GM12801 (cell line): Measurements from ENCODE around the gene KASH5.

Source experiments
- CTCF ChIP-seq: IDR thresholded peaks from one replicate; pipeline ENCODE4 v1.5.1; 2011; ENCODE audit warnings: control low read depth; ENCODE audit not compliant: insufficient read length; ENCODE audit errors: extremely low read depth

Gene KASH5

DNA sequence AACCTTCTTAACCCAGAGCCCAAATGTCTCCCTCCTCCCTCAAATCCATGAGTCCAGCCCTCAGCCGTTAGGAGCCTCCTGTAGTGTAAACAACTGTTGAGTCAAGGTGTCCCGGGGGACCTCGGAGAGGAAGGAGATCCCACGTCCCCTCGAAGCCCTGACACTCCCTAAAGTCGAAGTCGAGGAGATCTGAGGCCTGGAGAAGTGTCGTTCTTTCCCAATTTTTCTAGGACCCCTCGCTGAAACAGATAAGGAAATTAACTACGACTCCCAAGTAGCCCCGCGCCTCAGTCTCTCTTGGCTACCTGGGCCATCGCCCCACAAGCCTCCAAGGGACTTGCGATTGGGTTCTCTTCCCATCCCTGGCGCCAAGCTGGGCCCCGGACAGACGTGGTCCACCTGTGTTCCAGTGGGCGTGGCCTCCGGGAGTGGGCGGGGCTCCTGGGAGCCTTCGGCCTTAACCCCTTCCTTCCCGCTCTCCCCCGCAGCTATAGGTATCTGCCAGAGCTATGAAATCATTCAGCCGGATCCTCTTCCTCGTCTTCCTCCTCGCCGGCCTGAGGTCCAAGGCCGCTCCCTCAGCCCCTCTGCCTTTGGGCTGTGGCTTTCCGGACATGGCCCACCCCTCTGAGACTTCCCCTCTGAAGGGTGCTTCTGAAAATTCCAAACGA is 38.0 kb downstream of the KASH5 start:
- no peak for TF ChIP-seq CTCF

- no peak for TF ChIP-seq CTCF
Observed at GRCh38 chr19:49427339-49427738, 39.3 kb downstream of the KASH5 start.

DNA sequence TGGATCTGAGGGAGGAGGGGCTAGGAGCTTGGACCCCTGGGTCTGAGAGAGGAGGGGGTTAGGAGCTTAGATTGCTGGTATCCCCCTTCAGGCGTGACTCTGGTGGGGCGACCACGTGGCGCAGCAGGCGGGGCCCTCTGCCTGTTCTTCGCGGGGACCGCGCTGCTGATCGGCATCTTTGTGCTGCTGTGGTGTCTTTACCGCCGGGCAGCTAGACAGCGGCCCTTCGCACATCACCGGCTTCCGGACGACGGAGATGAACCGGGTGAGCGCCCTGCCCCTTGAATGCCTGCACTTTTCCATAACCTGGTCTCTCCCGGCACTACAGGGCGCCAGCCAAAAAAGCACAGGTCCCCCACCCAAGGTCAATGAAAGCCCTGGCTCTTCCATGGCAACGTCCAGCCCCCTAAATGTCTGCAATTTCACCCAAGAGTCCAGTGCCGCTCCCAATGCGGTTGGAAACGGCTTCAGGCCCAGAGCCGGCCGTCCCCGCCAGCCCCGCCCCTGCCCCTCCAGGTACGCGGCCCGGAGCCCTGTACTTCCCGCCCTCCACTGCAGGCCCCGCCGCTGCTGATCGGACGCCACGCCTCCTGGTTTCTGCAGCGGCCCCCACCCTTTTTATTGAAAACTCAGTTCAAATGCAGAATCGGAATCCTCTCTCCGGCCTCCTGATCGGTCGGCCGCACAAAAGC is 40.0 kb downstream of the KASH5 start:
- TF ChIP-seq CTCF = no peak

DNA sequence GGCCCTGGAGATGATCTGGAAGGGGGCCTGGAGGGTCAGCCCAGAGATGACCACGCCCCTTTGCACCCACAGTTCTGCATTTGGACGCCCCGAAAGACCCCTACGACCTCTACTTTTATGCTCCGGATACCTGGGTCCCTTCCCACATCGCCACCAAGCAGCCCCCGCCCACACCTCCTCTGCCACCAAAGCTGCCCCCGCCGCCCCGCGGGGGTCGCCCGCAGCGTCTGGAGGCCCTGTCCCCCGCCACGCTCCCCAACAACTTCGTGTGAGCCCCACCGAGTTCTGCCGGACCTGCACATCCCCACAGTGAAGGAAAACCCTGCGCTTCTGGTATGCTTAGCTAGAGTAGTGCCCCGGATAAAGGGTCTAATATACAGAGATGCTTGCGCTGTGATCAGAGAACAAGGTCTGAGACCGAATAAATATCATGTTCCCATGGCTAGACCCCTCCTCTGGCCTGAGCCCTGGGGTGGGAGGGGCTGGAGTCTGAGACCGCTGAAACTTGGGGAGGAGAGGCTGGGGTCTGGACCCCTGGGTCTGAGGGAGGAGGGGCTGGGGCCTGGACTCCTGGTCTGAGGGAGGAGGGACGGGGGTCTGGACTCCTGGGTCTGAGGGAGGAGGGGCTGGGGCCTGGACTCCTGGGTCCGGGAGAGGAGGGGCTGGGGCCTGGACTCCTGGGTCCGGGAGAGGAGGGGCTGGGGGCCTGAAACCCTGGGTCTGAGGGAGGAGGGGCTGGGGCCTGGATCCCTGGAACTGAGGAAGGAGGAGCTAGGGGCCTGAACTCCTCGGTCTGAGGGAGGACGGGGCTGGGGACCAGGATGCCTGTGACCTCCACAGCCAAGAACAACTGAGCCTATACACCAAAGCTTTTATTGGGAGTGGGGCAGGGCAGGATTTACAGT is 40.8 kb downstream of the KASH5 start:
- TF ChIP-seq CTCF = no peak

DNA sequence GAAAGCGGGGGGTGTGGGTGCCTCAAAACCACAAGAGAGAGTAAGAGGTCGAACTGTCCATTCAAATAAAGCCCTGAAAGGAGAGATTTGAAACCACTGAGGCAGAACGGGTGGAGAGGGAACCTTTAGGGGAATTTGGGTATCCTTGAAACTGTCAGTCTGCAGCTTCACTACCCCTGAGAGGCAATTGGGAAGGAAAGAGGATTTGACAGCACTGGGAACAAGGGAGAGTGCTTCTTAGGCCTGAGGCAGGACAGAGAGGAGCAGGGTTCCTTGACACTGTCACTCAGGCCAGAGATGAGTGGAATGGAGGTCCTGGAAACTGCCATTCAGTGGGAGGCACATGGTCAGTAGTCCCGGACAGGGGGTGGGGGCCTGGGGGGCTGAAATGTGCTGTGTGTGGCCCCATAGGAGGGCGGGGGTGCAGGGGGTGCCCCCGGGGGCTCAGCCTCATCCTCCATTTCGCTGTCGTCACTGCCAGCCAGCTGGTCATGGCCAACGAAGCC is 42.2 kb downstream of the KASH5 start:
- no peak for TF ChIP-seq CTCF

GRCh38 chr19:49430678-49431329 is 42.8 kb downstream of the KASH5 start:
- TF ChIP-seq CTCF = no peak
